Ammon's horn (tissue), 1 donor: ENCODE data around the gene TMEM258.

Source experiments
- DNase-seq: peaks from one replicate; pipeline ENCODE4 v3.0.0-alpha.2; 2016; ENCODE audit warnings: low spot score

Gene TMEM258

GRCh38 chr11:61775606-61776554, 16.5 kb downstream of the TMEM258 start:
- no peak for DNase-seq

- DNase-seq, result no peak
Measured at GRCh38 chr11:61775106-61775505, 17.3 kb downstream of the TMEM258 start.

- DNase-seq, result peak; percentile 57
Measured at GRCh38 chr11:61774411-61774810, 18.0 kb downstream of the TMEM258 start.

GRCh38 chr11:61773809-61774208, 18.6 kb downstream of the TMEM258 start:
- DNase-seq, result no peak

DNA sequence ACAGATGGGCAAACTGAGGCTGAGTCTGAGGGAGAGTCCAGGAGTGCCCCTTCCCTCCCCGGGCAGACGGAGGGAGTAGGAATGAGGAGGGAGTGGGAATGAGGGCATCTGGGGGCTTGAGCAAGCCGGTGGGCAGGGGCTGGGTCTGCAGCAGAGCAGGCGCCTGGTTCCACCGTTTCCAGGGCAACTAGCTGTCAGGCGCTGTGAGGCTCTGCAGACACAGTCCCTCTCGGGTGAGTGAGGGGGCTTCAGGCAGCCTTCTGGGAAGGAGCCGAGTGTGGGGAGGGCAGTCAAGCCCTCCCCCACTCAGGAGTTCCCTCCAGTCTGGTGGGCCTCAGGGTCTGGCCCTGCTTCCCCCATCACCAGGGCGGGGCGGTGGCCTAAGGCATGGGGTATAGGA, 19.0 kb downstream of the TMEM258 start:
- DNase-seq, result no peak

- DNase-seq, result no peak
Measured at GRCh38 chr11:61771985-61772455, 20.4 kb downstream of the TMEM258 start.

- DNase-seq, result no peak
Measured at GRCh38 chr11:61771195-61771894, 21.1 kb downstream of the TMEM258 start.

DNA sequence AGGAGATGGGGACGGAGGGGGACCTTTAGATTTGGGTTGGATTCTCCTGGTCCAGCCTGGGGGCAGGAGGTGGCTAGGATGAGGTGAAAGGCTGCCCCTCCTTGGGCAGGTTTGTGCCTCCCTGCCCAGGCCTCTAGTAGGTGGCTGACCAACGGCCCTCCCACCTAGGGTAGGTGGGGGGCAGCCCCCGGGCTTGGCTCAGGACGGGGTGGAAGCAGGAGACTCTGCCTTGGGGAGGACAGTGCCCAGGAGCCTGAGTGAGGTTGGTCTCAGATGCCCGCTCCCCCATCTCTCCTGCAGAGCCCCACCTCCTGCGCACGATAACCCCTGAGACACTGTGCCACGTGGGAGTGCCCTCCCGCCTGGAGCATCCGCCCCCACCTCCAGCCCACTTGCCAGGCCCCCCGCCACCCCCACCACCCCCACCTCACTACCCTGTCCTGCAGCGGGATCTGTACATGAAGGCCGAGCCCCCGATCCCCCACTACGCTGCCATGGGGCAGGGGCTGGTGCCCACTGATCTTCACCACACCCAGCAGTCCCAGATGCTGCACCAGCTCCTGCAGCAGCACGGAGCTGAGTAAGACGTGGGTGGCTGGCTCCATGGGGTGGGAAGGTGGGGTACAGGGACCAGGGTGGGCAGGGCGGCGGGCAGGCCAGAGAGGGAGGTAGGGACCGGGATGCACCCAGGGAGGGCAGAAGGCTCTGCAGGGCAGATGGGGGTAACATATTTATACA, 22.3 kb downstream of the TMEM258 start:
- no peak for DNase-seq

DNA sequence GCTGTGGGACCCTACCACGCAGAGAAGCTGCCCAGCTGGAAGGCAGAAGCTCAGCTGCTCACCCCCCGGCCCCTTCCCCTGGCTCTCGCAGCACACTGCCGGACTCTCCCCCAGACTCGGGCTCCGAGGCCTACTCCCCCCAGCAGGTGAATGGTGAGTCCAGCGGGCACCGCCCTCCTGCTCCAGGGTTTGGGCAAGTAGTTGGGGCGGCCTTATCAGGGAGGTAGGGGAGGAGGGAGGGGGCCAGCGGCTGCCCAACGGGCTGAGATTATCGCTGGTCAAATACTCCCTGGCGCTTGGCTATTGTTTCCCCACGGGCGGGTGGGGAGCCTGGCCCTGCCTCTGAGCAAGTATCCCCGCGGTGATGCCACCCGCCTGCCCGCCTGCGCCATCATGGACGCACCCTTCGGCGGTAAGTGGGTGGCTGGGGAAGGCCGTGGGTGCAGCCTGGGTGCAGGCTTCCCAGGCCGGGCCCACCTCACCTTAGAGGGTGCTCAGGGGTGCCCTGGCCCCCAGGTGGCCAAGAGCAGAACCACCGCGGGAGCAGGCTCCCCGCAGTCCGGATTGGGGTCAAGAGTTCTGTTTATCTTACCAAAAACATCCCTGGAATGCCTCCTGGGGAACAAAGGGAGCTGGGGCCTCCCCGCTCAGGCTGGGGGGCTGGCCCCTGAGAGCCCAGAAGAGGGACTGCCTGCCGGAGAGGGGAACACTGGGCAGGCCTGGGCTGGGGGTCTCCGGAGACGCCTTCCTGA, 23.1 kb downstream of the TMEM258 start:
- DNase-seq, result no peak

GRCh38 chr11:61768376-61769076, 23.9 kb downstream of the TMEM258 start:
- DNase-seq, result no peak

DNA sequence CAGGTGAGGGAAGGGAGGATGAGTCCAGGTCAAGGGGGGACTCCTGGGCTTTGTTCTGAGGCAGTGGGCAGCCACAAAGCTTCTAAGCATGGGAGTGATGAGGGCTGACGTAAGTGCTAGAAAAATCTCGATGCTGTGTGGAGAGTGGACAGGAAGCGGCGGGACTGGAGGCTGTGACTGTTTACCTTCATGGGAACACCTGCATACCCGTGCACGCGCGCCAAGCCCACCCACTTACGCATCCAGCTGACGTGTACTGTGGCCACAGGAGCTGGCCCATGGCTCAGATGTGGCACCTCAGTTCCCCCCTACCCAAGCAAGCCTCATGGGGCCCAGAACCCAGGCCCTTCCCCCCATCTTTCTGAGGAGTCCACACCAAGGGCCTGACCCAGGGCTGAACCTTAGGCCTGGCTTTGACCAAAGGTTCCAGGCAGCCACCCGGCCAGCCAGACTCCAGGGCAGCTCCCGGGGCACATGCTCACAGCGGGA, 26.0 kb downstream of the TMEM258 start:
- no peak for DNase-seq

DNA sequence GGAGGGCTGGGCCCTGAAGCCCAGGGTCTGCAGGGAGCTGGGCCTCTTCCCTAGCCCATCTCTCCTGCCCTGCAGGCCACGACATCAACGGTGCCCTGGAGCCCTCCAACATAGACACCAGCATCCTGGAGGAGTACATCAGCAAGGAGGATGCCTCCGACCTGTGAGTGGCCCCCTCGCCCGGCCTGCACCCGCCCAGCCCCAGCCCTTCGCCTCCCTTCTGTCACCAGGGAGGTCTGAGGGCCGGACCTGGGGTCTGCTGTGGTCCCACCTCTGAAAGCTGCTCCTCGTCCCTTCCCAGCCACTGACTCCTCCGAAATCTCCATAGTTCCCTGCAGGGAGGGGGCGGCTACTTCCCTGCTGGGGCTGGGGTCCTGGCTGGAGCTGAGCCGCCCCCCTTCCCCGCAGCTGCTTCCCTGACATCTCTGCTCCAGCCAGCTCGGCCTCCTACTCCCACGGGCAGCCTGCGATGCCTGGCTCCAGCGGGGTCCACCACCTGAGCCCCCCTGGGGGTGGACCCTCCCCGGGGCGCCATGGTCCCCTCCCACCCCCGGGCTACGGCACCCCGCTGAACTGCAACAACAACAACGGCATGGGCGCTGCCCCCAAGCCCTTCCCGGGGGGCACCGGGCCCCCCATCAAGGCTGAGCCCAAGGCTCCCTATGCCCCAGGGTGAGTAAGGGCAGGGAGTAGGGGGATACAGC, 26.7 kb downstream of the TMEM258 start:
- DNase-seq, result no peak

GRCh38 chr11:61764606-61765260, 27.7 kb downstream of the TMEM258 start:
- DNase-seq, result no peak

DNA sequence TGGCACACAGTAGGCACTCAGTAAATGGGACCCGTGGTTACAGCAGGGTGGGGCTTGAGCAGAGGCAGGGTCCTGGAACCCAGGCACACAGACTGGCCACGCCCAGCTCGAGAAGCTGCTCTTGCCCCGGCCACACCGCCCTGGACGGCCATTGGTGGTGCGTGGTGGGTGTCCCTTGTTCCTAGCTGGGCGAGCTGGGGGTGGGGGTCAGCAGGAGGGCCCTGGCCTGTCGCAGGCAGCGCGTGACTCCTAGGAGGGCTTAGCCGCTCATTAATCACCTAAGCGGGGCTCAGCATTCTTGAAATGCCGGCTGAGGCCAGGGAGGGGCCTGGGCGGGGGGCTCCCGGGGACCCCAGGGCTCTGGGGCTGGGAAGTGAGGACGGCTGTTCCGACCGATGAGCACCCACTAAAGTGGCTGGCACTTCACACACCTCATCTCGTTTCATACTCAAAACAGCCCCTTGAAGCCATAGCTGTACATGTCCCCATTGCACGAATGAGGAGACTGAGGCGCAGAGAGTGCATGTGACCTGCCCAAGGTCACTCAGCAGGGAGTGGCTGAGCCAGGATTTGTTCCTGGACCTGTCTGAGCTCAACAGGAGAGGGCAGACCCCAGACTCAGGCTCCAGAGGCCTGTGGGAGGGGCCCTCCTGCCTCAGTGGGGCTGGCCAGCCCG, 28.3 kb downstream of the TMEM258 start:
- no peak for DNase-seq

DNA sequence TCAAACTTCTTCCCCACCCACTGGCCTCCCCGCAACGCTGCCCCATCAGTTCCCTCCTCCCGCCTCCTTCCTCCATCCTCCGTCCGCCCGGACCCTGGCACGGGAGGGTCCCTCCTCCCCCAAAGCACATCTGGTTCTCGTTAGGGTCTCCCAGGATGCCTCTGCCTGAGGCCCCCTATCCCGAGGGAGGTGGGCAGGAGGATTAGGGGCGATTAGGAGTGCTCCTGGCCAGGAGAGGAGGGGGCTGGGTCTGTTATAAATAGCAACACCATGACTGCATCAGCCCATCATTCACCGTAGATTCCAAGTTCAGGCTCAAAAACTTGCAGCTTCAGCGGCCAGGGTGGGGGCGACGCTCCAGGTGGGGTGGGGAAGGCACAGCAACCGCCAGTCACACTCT, 29.6 kb downstream of the TMEM258 start:
- DNase-seq, result no peak

GRCh38 chr11:61762223-61762615, 30.2 kb downstream of the TMEM258 start:
- DNase-seq, result no peak

DNA sequence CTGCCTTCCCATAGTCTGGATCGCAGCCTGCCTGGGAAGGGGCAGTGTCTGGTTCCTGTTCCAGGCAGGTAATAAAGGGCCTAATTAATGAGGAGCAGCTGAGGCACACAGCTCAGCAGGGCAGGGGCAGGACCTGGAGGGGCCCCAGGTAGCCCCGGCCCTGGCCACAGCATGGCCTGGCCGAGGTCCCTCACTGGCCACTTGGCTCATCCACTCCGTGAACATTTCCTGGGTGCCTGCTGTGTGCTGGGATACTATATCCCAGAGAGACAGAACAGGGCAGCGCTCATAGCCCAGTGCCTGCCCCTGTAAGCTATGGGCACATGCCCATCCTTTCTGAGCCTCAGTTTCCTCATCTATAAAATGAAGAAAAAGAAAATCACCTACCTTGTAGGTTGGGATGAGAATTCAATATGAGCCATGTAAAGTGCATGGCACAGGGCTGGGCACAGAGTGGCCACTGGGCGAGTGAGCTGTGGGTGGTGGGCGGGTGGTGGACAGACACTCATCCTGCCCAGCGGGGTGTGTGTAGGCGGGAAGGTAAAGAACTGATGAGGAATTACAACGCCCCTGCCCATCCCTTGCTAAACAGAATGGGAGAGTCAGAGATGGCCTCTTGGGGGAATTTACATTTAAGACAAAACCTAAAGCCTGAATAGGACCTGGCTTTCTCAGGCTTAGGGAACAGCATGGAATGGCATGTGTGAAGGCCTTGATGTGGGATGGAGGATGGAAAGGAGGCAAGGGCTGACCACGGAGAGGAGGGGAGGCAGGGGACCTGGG, 30.8 kb downstream of the TMEM258 start:
- no peak for DNase-seq

GRCh38 chr11:61760946-61761345, 31.5 kb downstream of the TMEM258 start:
- DNase-seq, result peak; percentile 93
